ENCODE data around the gene SMG6.

DNA sequence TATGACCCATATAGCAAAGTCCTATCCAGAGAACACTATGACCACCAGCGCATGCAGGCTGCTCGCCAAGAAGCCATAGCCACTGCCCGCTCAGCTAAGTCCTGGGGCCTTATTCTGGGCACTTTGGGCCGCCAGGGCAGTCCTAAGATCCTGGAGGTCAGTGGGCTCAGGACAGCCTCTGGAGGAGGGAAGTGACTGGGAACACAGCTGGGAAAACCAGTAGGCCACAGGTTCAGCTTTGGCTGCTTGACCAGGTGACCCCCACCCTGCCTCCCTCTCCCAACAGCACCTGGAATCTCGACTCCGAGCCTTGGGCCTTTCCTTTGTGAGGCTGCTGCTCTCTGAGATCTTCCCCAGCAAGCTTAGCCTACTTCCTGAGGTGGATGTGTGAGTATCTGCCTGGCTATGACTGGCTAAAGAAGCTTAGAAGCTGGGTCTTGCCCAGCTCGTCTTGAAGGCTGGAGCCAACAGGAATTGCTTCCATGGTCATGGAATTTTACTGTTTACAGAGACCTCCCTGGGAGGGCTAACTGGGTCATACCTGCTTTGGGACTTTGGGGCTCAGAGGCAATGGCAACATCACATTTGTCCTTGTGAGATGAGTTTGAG is 263.3 kb downstream of the SMG6 start:
- TF ChIP-seq, protein P1, sequence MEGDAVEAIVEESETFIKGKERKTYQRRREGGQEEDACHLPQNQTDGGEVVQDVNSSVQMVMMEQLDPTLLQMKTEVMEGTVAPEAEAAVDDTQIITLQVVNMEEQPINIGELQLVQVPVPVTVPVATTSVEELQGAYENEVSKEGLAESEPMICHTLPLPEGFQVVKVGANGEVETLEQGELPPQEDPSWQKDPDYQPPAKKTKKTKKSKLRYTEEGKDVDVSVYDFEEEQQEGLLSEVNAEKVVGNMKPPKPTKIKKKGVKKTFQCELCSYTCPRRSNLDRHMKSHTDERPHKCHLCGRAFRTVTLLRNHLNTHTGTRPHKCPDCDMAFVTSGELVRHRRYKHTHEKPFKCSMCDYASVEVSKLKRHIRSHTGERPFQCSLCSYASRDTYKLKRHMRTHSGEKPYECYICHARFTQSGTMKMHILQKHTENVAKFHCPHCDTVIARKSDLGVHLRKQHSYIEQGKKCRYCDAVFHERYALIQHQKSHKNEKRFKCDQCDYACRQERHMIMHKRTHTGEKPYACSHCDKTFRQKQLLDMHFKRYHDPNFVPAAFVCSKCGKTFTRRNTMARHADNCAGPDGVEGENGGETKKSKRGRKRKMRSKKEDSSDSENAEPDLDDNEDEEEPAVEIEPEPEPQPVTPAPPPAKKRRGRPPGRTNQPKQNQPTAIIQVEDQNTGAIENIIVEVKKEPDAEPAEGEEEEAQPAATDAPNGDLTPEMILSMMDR (IDR thresholded peaks at IDR 0.05), result no peak
- no peak for TF ChIP-seq POLR2A (IDR thresholded peaks at IDR 0.05)
